Ovary (tissue), 3 donors: ENCODE data around the gene LTBP2.

Source experiments
- POLR2A ChIP-seq: fragments of 450-650 bp; IDR thresholded peaks from one replicate; pipeline ENCODE4 v1.6.1; 2017; ENCODE audit warnings: antibody characterized with exemption, mild to moderate bottlenecking, moderate library complexity
- TF ChIP-seq, protein P1 (sequence below), 3 donors: fragments of 450-650 bp in 2 of 3; fragments of 200-600 bp in 1 of 3; IDR thresholded peaks; one replicate each; pipeline versions ENCODE4 v1.5.1 to v1.8.0; 2016 to 2022; ENCODE audit warnings: antibody characterized with exemption in 3 of 3, mild to moderate bottlenecking in 1 of 3
- donor health status: DM: no; HTN: no; CAD: no.

DNA sequence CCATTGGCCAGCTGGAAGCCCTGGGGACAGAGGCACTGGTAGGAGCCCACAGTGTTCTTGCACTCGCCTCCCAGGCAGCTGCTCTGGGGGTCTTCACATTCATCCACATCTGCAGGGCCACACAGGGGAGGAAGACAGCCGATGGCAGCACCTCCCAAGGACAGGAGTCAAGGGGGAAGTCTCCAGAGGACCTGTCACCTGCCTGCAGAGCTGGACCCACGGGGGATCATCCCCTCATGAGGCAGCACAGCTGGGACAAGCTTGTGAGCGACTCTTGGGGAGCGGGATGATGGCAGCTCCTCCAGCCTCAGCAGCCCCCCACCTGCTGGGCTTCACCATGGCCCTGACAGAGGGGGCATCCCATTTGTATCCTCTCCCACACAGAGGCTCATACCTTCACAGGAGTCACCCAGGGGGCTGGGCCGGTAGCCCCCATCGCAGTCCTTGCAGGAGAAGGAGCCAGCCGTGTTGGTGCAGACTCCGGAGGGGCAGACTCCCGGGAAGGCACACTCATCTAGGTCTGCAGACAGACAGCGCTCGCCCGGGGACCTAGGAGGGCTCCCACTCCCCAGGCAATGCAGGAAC, 103.1 kb downstream of the LTBP2 start:
- TF ChIP-seq POLR2A = no peak
- TF ChIP-seq, protein P1, sequence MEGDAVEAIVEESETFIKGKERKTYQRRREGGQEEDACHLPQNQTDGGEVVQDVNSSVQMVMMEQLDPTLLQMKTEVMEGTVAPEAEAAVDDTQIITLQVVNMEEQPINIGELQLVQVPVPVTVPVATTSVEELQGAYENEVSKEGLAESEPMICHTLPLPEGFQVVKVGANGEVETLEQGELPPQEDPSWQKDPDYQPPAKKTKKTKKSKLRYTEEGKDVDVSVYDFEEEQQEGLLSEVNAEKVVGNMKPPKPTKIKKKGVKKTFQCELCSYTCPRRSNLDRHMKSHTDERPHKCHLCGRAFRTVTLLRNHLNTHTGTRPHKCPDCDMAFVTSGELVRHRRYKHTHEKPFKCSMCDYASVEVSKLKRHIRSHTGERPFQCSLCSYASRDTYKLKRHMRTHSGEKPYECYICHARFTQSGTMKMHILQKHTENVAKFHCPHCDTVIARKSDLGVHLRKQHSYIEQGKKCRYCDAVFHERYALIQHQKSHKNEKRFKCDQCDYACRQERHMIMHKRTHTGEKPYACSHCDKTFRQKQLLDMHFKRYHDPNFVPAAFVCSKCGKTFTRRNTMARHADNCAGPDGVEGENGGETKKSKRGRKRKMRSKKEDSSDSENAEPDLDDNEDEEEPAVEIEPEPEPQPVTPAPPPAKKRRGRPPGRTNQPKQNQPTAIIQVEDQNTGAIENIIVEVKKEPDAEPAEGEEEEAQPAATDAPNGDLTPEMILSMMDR (IDR thresholded peaks at IDR 0.05) = no peak
